Skeletal muscle tissue (tissue), 4 donors: ENCODE data around the gene NUP214. TPM values are rescaled to one million over a fixed set of nuclear protein-coding genes. Genes with fewer than 3 reads are reported as not detected.
A peak's percentile ranks its signal among the peaks of the same experiment; 100 is the strongest.
"Not testable (repeated sequence)": the region's sequence is repeated elsewhere in the genome, so short reads cannot be mapped to it uniquely, and the experiment has no call there.

ENCODE experiments used
- H3K27ac ChIP-seq: one replicate; pipeline ENCODE4 v1.7.0; 2013; ENCODE audit warnings: mild to moderate bottlenecking, low read depth, low read length, inconsistent platforms
- H3K27me3 ChIP-seq, 3 donors: one replicate each; pipeline ENCODE4 v1.7.0; 2013; ENCODE audit warnings: low read length in 3 of 3; ENCODE audit not compliant: control insufficient read depth in 3 of 3, insufficient read depth in 3 of 3
- H3K36me3 ChIP-seq, 3 donors: one replicate each; pipeline ENCODE4 v1.7.0; 2013; ENCODE audit warnings: low read length in 3 of 3; ENCODE audit not compliant: control insufficient read depth in 3 of 3, insufficient read depth in 3 of 3
- H3K4me1 ChIP-seq, 3 donors: one replicate each; pipeline ENCODE4 v1.7.0; 2013; ENCODE audit warnings: low read length in 3 of 3, mild to moderate bottlenecking in 3 of 3; ENCODE audit not compliant: control insufficient read depth in 3 of 3, insufficient read depth in 3 of 3
- H3K4me3 ChIP-seq, 3 donors: one replicate each; pipeline ENCODE4 v1.7.0; 2013; ENCODE audit warnings: low read length in 3 of 3
- H3K9ac ChIP-seq, 3 donors: one replicate each; pipeline ENCODE4 v1.7.0; 2013; ENCODE audit warnings: low read length in 3 of 3, mild to moderate bottlenecking in 3 of 3, moderate library complexity in 2 of 3, low read depth in 1 of 3
- H3K9me3 ChIP-seq, 3 donors: one replicate each; pipeline ENCODE4 v1.7.0; 2013; ENCODE audit warnings: low read length in 3 of 3; ENCODE audit not compliant: control insufficient read depth in 3 of 3
- total RNA-seq: library from RNA; depleted of rRNA; stranded (reverse); fragments of >200 nt; gene quantifications from one replicate; pipeline ENCODE4 v1.2.3, GENCODE V29; 2014
- donor health status: Osteomylitis.

NUP214 gene
- total RNA-seq, 1 donor from 2014 or later = 20.9 TPM

DNA sequence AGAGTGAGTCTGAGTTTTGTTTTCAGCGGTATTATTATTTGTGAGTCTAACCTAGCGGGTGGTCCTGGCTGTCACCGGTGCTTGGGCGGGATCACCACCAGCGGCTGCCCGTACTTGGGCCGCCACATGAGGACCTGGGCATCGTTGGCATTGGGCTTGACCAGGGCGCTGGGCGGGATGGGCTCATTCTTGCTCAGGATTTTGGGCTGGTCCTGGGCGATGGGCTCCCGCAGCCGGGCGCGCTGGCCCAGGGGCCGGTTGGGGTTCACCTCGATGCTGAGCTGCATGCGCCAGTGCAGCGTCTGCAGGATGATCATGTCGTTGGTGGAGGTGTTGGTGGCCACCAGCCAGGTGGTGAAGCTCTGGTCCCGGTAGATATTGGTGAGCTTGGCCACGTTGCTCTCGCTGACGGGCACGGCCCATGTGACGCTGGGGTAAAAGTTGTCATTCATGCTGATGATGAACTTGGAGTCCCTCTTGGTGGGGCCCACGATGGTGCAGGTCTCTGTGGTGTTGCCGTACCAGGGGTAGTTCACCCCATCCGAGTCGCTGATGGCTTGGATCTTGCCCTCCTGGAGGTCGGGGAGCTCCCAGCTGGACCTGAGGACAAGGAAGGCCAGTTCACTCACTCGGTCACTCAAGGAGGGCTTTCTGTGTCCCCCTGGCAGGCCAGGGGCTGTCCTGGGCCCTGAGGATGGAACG, 135.5 kb downstream of the NUP214 start:
- H3K9me3 ChIP-seq = no peaks in the 10 kb centered on the region
- no peak overlapping the region for H3K4me3 ChIP-seq
- no peak overlapping the region for H3K27ac ChIP-seq
- peaks cover 22 to 32% (median 26%) of the 10 kb centered on the region in 3 donors for H3K36me3 ChIP-seq
- no peaks in the 10 kb centered on the region for H3K27me3 ChIP-seq
- no peak overlapping the region for H3K9ac ChIP-seq
- H3K4me1 ChIP-seq = peaks cover 28 to 39% (median 35%) of the 10 kb centered on the region in 3 donors

DNA sequence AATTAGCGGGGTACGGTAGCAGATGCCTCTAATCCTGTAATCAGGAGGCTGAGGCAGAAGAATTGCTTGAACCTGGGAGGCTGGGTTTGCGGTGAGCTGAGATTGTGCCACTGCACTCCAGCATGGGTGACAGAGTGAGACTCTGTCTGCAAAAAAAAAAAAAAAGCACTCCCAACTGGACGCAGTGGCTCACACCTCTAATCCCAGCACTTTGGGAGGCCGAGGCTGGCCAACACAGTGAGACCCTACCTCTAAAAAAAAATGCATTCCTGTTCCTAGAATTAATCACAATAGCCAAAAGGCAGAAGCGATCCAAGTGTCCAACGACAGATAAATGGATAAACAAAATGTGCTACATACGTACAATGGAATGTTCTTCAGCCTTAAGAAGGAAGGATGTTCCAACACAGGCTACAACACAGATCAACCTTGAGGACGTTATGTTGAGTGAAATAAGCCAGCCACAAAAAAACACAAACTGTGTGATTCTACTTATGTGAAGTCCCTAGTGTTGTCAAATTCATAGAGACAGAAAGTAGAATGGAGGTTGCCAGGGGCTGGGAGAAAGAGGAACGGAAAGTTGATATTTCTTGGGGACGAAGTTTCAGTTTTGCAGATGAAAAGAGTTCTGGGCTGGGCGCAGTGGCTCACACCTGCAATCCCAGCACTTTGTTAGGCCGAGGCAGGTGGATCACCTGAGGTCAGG, 137.1 kb downstream of the NUP214 start:
- Histone ChIP-seq H3K9me3 (no peaks in the 10 kb centered on the region), H3K36me3 (peaks cover 22 to 32% (median 26%) of the 10 kb centered on the region in 3 donors), H3K4me3 (no peak overlapping the region), H3K27me3 (no peaks in the 10 kb centered on the region), H3K9ac (no peak overlapping the region), H3K27ac (no peak overlapping the region), H3K4me1 (peaks cover 32 to 44% (median 39%) of the 10 kb centered on the region in 3 donors)

GRCh38 chr9:131263033-131263343, 137.6 kb downstream of the NUP214 start:
- H3K9me3 ChIP-seq, H3K27ac ChIP-seq, H3K27me3 ChIP-seq, H3K4me3 ChIP-seq, H3K9ac ChIP-seq: not testable (repeated sequence)
- Histone ChIP-seq H3K36me3 (peaks cover 22 to 32% (median 26%) of the 10 kb centered on the region in 3 donors), H3K4me1 (peaks cover 28 to 41% (median 36%) of the 10 kb centered on the region in 3 donors)

- peaks cover 22 to 31% (median 24%) of the 10 kb centered on the region in 3 donors for H3K36me3 ChIP-seq
- H3K9me3 ChIP-seq = no peaks in the 10 kb centered on the region
- peak overlapping the region in 1 of 3 donors; percentile 60 for H3K9ac ChIP-seq
- H3K27ac ChIP-seq = peak overlapping the region; percentile 60
- no peaks in the 10 kb centered on the region for H3K27me3 ChIP-seq
- no peak overlapping the region for H3K4me3 ChIP-seq
- H3K4me1 ChIP-seq = peaks cover 30 to 40% (median 32%) of the 10 kb centered on the region in 3 donors
Measured at GRCh38 chr9:131263701-131264100, 138.3 kb downstream of the NUP214 start.

DNA sequence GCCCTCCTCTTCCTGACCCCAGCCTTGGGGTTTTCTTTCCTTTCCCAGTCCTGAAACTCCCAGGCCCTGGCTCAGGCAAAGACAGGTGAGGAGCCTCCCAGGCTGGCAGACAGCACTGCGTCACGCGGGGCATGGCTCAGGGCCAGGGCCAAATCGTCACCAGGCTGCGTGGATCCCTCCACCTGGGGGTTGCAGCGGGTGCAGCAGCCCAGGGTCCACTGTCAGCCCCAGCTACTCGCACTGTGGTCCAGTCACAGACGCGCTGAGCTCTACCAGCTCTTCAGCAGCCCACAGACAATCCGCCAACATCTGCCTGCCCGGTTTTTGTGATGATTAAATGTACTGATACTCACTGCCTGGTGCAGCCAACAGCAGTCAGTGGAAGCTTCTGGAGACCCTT, 138.8 kb downstream of the NUP214 start:
- Histone ChIP-seq H3K4me1 (peaks cover 32 to 44% (median 37%) of the 10 kb centered on the region in 3 donors), H3K4me3 (no peak overlapping the region), H3K9me3 (no peaks in the 10 kb centered on the region), H3K27me3 (no peaks in the 10 kb centered on the region), H3K36me3 (peaks cover 20 to 26% (median 21%) of the 10 kb centered on the region in 3 donors), H3K9ac (peak overlapping the region in 1 of 3 donors; percentile 60), H3K27ac (peak overlapping the region; percentile 60)

DNA sequence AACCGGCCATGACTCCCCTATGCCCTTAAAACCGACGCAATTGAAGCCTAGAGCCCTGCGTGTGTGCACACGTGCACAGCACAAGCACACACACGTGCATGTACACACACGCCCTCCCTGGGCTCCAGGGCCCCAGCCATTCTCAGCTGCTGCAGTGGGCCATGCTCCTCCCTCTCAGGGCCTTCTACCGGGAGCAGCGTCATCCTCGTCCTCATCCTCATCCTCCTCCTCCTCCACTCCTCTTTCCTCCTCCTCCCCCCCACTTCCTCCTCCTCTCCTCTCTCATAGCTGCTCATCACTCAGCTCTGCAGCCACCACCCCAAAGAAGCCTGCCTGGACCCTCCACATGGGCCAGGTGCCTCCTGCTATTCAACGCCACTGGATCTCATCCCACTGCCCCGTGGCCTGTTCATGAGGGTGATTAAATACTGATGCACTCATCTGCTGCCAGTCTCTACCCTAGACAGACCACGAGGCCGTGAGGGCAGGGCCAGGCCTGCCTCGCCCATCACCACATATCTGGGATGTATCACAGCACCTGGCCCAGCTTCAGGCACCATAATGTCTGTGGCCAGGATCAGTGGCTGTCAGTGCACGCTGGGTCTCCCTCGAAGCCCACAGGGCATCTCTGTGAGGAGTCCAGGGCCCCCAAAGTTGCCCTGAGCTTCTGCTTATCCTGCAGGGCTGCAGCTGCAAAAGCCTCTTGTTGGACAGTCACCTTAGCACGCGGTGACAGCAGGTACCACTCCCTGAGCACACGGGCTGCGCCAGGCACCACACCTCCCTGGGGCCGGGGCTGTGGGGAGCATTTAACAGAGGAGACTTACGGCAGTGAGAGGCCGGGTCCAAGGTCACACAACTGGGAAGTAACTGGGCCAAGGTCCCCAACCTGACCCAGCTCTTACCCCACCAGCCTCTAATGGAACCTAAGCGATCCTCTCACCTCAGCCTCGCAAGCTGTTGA, 141.2 kb downstream of the NUP214 start:
- peak overlapping the region; percentile 47 for H3K27ac ChIP-seq
- no peaks in the 10 kb centered on the region for H3K9me3 ChIP-seq
- H3K9ac ChIP-seq = peak overlapping the region; percentile 23 to 60 (median 33)
- peaks cover 0 to 5% (median 3%) of the 10 kb centered on the region in 3 donors for H3K36me3 ChIP-seq
- H3K27me3 ChIP-seq = no peaks in the 10 kb centered on the region
- H3K4me1 ChIP-seq = peaks cover 51 to 64% (median 57%) of the 10 kb centered on the region in 3 donors
- H3K4me3 ChIP-seq = no peak overlapping the region

DNA sequence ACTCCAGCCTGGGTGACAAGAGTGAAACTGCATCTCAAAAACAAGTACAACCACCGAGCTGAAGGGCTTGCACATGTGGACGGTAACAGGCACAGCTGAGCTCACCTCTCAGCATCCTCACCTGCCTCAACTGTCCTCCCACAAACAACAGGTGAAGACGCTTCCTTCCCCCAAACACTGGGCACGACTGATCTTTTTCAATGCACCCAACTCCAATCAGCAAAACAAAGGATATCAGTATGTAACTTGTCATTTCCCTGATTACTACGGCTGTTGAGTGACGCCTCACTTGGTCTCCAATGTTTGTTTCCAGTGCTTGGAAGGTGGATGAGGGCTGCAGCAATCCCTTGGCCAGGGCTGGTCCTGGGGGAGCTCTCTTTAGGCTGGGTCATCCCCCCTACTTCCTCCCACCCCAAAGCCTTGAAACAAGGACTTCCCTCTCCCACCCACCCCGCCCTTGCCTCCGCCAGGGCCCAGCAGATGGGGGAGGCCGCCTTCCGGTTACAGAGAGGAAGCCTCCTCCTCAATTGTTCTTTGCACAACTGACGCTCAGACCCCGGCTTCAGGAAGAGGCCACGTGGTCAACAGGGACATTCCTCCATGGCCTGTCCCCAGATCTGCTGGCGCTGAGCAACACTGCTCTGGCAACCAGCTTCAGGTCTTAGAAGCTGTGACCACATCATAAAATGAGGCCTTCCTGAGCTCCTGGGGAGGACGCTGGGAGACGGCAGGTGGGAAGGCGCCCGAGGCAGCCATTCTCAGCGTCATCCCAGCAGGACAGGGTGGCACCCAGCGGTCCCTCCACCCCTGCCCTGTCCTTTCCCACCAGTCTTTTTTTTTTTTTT, 145.0 kb downstream of the NUP214 start:
- Histone ChIP-seq H3K27ac (peak overlapping the region; percentile 70), H3K4me3 (peak overlapping the region in 2 of 3 donors; percentile 48 to 54), H3K9ac (peak overlapping the region in 2 of 3 donors; percentile 24 to 45), H3K36me3 (peaks cover 0 to 1% (median 0%) of the 10 kb centered on the region in 3 donors), H3K4me1 (peaks cover 77 to 87% (median 82%) of the 10 kb centered on the region in 3 donors), H3K27me3 (no peaks in the 10 kb centered on the region), H3K9me3 (no peaks in the 10 kb centered on the region)

- Histone ChIP-seq H3K4me1 (peaks cover 78 to 87% (median 82%) of the 10 kb centered on the region in 3 donors), H3K27ac (peak overlapping the region; percentile 70), H3K4me3 (peak overlapping the region in 1 of 3 donors; percentile 32)
- H3K27me3 ChIP-seq, H3K9me3 ChIP-seq, H3K36me3 ChIP-seq, H3K9ac ChIP-seq: not testable (repeated sequence)
Measured at GRCh38 chr9:131271016-131271273, 145.6 kb downstream of the NUP214 start.

- no peaks in the 10 kb centered on the region for H3K27me3 ChIP-seq
- H3K9me3 ChIP-seq = no peaks in the 10 kb centered on the region
- H3K36me3 ChIP-seq = peaks cover 0 to 2% (median 0%) of the 10 kb centered on the region in 3 donors
- H3K4me1 ChIP-seq = peaks cover 75 to 84% (median 81%) of the 10 kb centered on the region in 3 donors
- peak overlapping the region in 2 of 3 donors; percentile 32 to 33 for H3K4me3 ChIP-seq
- peak overlapping the region in 1 of 3 donors; percentile 51 for H3K9ac ChIP-seq
- peak overlapping the region; percentile 70 for H3K27ac ChIP-seq
Measured at GRCh38 chr9:131271506-131271931, 146.1 kb downstream of the NUP214 start.
